ENCODE measurements around the gene SRCAP. TPM values are rescaled to one million over a fixed set of nuclear protein-coding genes. Genes with fewer than 3 reads are reported as not detected.

SRCAP gene
- total RNA-seq, 4 donors from 2014 or later: 32.9 to 57.7 (median 50.7) TPM

GRCh38 chr16:30738984-30739951 lies 40.3 kb downstream of the SRCAP start:
- Histone ChIP-seq H3K4me3 (replicated peaks in 1 of 3) (no peak overlapping the region), H3K9me3 (no peaks in the 10 kb centered on the region), H3K27ac (peak overlapping the region; percentile 58 to 95 (median 84)), H3K4me1 (peaks cover 25 to 34% of the 10 kb centered on the region in 2 donors), H3K27me3 (no peaks in the 10 kb centered on the region), H3K36me3 (peaks cover 52 to 53% of the 10 kb centered on the region in 2 donors)
- TF ChIP-seq CTCF (IDR thresholded peaks at IDR 0.05) (no peak), POLR2A (IDR thresholded peaks at IDR 0.05) (no peak)
- no peak for DNase-seq
- intact Hi-C loops (cut with DNase I): no loop called here
- WGBS, 2 donors: 82 to 91% methylated on average over 20 to 37 of the region's 37 CpGs

- intact Hi-C loops (cut with DNase I): no loop called here
- Histone ChIP-seq H3K36me3 (peaks cover 44 to 46% of the 10 kb centered on the region in 2 donors), H3K27me3 (no peaks in the 10 kb centered on the region), H3K27ac (peak overlapping the region; percentile 93 to 95 (median 94)), H3K4me3 (replicated peaks in 1 of 3) (no peak overlapping the region), H3K4me1 (peaks cover 25 to 34% of the 10 kb centered on the region in 2 donors), H3K9me3 (no peaks in the 10 kb centered on the region)
- no peak for TF ChIP-seq CTCF (IDR thresholded peaks at IDR 0.05)
- TF ChIP-seq POLR2A (IDR thresholded peaks at IDR 0.05): peak in 1 of 2 donors; percentile 70
- WGBS, 2 donors: 17 to 21% methylated on average over 8 of the region's 8 CpGs
- peak; percentile 99 for DNase-seq
Measured at GRCh38 chr16:30740364-30741251, 41.6 kb downstream of the SRCAP start.

GRCh38 chr16:30741461-30741914 lies 42.5 kb downstream of the SRCAP start:
- Histone ChIP-seq H3K9me3 (no peaks in the 10 kb centered on the region), H3K27ac (peak overlapping the region; percentile 93 to 95 (median 94)), H3K27me3 (no peaks in the 10 kb centered on the region), H3K4me1 (peaks cover 25 to 34% of the 10 kb centered on the region in 2 donors), H3K36me3 (peaks cover 35 to 37% of the 10 kb centered on the region in 2 donors), H3K4me3 (replicated peaks in 1 of 3) (no peak overlapping the region)
- TF ChIP-seq POLR2A (IDR thresholded peaks at IDR 0.05) (peak in 1 of 2 donors; percentile 71), CTCF (IDR thresholded peaks at IDR 0.05) (peak in 1 of 6 experiments; percentile 8)
- DNase-seq: peak; percentile 89 to 90
- 60 to 71% methylated on average over 5 to 6 of the region's 6 CpGs for WGBS, 2 donors
- intact Hi-C loops (cut with DNase I): no loop called here

- 95 to 97% methylated on average over 7 to 8 of the region's 11 CpGs for WGBS, 2 donors
- DNase-seq: no peak
- intact Hi-C loops (cut with DNase I): no loop called here
- Histone ChIP-seq H3K36me3 (peaks cover 13 to 15% of the 10 kb centered on the region in 2 donors), H3K4me3 (replicated peaks in 1 of 3) (no peak overlapping the region), H3K4me1 (peaks cover 28 to 38% of the 10 kb centered on the region in 2 donors), H3K9me3 (no peaks in the 10 kb centered on the region), H3K27ac (no peak overlapping the region), H3K27me3 (no peaks in the 10 kb centered on the region)
- TF ChIP-seq CTCF (IDR thresholded peaks at IDR 0.05): no peak
- no peak for TF ChIP-seq POLR2A (IDR thresholded peaks at IDR 0.05)
Measured at GRCh38 chr16:30743716-30744115, 44.7 kb downstream of the SRCAP start.
